HG02885 (cell line): ENCODE data around the gene ZNF808.
"Not testable (repeated sequence)": the region's sequence is repeated elsewhere in the genome, so short reads cannot be mapped to it uniquely, and the experiment has no call there.

Source experiments
- ATAC-seq: cut with Tn5 transposase; IDR thresholded peaks from one replicate; pipeline ENCODE4 v1.9.1; 2021; ENCODE audit warnings: mild to moderate bottlenecking; ENCODE audit not compliant: unreplicated experiment, poor library complexity

Gene ZNF808

GRCh38 chr19:52585604-52586003, 58.1 kb downstream of the ZNF808 start:
- ATAC-seq = no peak

DNA sequence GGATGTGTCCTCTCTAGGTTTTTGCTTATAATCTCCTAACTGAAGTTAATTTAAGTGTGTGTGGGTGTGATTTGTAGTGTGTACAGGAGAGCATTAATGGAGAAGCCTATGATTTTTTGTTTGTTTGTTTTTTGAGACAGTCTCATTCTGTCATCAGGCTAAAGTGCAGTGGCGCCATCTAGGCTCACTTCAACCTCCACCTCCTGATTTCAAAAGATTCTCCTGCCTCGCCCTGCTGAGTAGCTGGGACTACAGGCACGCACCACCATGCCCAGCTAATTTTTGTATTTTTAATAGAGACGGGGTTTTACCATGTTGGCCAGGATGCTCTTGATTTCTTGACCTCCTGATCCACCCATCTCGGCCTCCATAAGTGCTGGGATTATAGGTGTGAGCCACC, 63.3 kb downstream of the ZNF808 start:
- no peak for ATAC-seq

DNA sequence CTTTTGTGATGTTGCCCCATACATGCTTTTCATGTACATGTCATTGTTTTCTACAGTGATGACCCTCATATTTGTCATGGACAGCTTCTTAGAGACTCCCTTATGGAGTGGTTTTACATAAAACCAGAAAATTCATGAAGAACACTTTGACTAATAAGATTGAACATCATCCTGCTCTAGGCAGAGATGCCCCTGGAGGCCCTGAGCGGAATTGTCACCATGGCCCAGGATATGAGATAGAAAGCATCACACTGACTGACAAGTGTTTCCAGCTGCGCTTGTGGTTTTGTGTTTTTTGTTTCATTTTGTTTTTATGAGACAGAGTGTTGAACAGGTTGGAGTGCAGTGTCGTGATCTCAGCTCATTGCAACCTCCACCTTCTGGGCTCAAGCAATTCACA, 64.8 kb downstream of the ZNF808 start:
- no peak for ATAC-seq

DNA sequence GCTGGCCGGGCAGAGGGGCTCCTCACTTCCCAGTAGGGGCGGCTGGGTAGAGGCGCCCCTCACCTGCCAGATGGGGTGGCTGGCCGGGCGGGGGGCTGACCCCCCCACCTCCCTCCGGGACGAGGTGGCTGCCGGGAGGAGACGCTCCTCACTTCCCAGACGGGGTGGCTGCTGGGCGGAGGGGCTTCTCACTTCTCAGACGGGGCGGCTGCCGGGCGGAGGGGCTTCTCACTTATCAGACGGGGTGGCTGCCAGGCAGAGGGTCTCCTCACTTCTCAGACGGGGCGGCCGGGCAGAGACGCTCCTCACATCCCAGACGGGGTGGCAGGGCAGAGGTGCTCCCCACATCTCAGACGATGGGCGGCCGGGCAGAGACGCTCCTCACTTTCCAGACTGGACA, 66.0 kb downstream of the ZNF808 start:
- ATAC-seq = not testable (repeated sequence)

GRCh38 chr19:52599241-52599640, 71.8 kb downstream of the ZNF808 start:
- ATAC-seq = no peak

- peak; percentile 15 for ATAC-seq
Observed at GRCh38 chr19:52600639-52601024, 73.2 kb downstream of the ZNF808 start.

GRCh38 chr19:52601025-52601973, 73.8 kb downstream of the ZNF808 start:
- peak; percentile 96 for ATAC-seq

GRCh38 chr19:52601974-52602366, 74.5 kb downstream of the ZNF808 start:
- ATAC-seq = not testable (repeated sequence)

GRCh38 chr19:52602941-52603340, 75.5 kb downstream of the ZNF808 start:
- ATAC-seq = no peak

- ATAC-seq = no peak
Observed at GRCh38 chr19:52603558-52604207, 76.2 kb downstream of the ZNF808 start.
